H9 (cell line): ENCODE results near the gene MED22. TPM values are rescaled to one million over a fixed set of nuclear protein-coding genes. Genes with fewer than 3 reads are reported as not detected.

ENCODE experiments used
- DNase-seq: peaks from one replicate; pipeline ENCODE4 v3.0.0-alpha.2; 2017
- H2AFZ ChIP-seq: one replicate; pipeline ENCODE4 v1.6.1; 2013; ENCODE audit warnings: mild to moderate bottlenecking, low read length, control low read depth, moderate library complexity
- H2AK5ac ChIP-seq: 2 replicates; pipeline ENCODE4 v1.6.1; 2013; ENCODE audit warnings: low read length, control low read depth, mixed read lengths; ENCODE audit not compliant: insufficient read length
- H2BK120ac ChIP-seq: one replicate; pipeline ENCODE4 v1.6.1; 2013; ENCODE audit warnings: low read depth, mild to moderate bottlenecking, low read length, control low read depth, inconsistent platforms; ENCODE audit not compliant: poor library complexity, severe bottlenecking
- H2BK12ac ChIP-seq: 2 replicates; pipeline ENCODE4 v1.6.1; 2013; ENCODE audit warnings: low read length, control low read depth, mixed read lengths, low read depth; ENCODE audit not compliant: insufficient read length
- H2BK15ac ChIP-seq: 2 replicates; pipeline ENCODE4 v1.6.1; 2013; ENCODE audit warnings: low read depth, low read length, control low read depth
- H2BK20ac ChIP-seq: one replicate; pipeline ENCODE4 v1.6.1; 2013; ENCODE audit warnings: low read depth, mild to moderate bottlenecking, low read length, control low read depth, inconsistent platforms; ENCODE audit not compliant: poor library complexity, severe bottlenecking
- H2BK5ac ChIP-seq: 2 replicates; pipeline ENCODE4 v1.6.1; 2013; ENCODE audit warnings: low read length, control low read depth, mixed read lengths; ENCODE audit not compliant: insufficient read length
- H3K14ac ChIP-seq: 2 replicates; pipeline ENCODE4 v1.6.1; 2013; ENCODE audit warnings: low read length, control low read depth; ENCODE audit not compliant: insufficient read depth
- H3K18ac ChIP-seq: 2 replicates; pipeline ENCODE4 v1.6.1; 2013; ENCODE audit warnings: low read depth, mild to moderate bottlenecking, mixed read lengths, low read length, control low read depth; ENCODE audit not compliant: insufficient read length
- H3K23ac ChIP-seq: 2 replicates; pipeline ENCODE4 v1.6.1; 2013; ENCODE audit warnings: low read length, control low read depth, mixed read lengths, low read depth; ENCODE audit not compliant: insufficient read length
- H3K23me2 ChIP-seq: 2 replicates; pipeline ENCODE4 v1.6.1; 2013; ENCODE audit warnings: low read depth, mild to moderate bottlenecking, mixed read lengths, low read length, control low read depth; ENCODE audit not compliant: insufficient read length, poor library complexity, severe bottlenecking
- H3K27ac ChIP-seq: 2 replicates; pipeline ENCODE4 v1.5.1; 2013; ENCODE audit warnings: low read length, control low read depth, mixed read lengths, low read depth; ENCODE audit not compliant: insufficient read length
- H3K27me3 ChIP-seq: 2 replicates; pipeline ENCODE4 v1.6.1; 2013; ENCODE audit warnings: low read length, control low read depth, inconsistent platforms; ENCODE audit not compliant: insufficient read depth
- H3K4ac ChIP-seq: 2 replicates; pipeline ENCODE4 v1.6.1; 2013; ENCODE audit warnings: low read depth, mild to moderate bottlenecking, control low read depth, inconsistent platforms, low read length, moderate library complexity
- H3K4me1 ChIP-seq: 2 replicates; pipeline ENCODE4 v1.6.1; 2013; ENCODE audit warnings: low read length, control low read depth, inconsistent platforms; ENCODE audit not compliant: insufficient read depth
- H3K4me2 ChIP-seq: 2 replicates; pipeline ENCODE4 v1.6.1; 2013; ENCODE audit warnings: low read length, control low read depth, mixed read lengths; ENCODE audit not compliant: insufficient read length, insufficient read depth
- H3K56ac ChIP-seq: 2 replicates; pipeline ENCODE4 v1.6.1; 2013; ENCODE audit warnings: low read depth, mild to moderate bottlenecking, mixed read lengths, low read length, control low read depth; ENCODE audit not compliant: insufficient read length
- H3K79me1 ChIP-seq: 2 replicates; pipeline ENCODE4 v1.6.1; 2013; ENCODE audit warnings: low read depth, mild to moderate bottlenecking, moderate library complexity, low read length, control low read depth, inconsistent platforms; ENCODE audit not compliant: insufficient read depth, poor library complexity, severe bottlenecking
- H3K79me2 ChIP-seq: 2 replicates; pipeline ENCODE4 v1.6.1; 2013; ENCODE audit warnings: low read length, control low read depth, inconsistent platforms; ENCODE audit not compliant: insufficient read depth
- H3K9ac ChIP-seq: 2 replicates; pipeline ENCODE4 v1.6.1; 2013; ENCODE audit warnings: low read length, control low read depth, mixed read lengths; ENCODE audit not compliant: insufficient read length; ENCODE audit errors: extremely low read depth
- H3K9me3 ChIP-seq: one replicate; pipeline ENCODE4 v1.6.1; 2013; ENCODE audit warnings: low read depth, low read length, inconsistent platforms; ENCODE audit not compliant: control insufficient read depth
- H3T11ph ChIP-seq: one replicate; pipeline ENCODE4 v1.6.1; 2013; ENCODE audit warnings: mild to moderate bottlenecking, low read length, control low read depth, inconsistent platforms
- H4K20me1 ChIP-seq: one replicate; pipeline ENCODE4 v1.6.1; 2013; ENCODE audit not compliant: control insufficient read depth, insufficient read length, insufficient read depth
- H4K5ac ChIP-seq: 2 replicates; pipeline ENCODE4 v1.6.1; 2013; ENCODE audit warnings: low read depth, mild to moderate bottlenecking, mixed read lengths, low read length, control low read depth; ENCODE audit not compliant: insufficient read length
- H4K8ac ChIP-seq: replicated peaks from 2 replicates; pipeline ENCODE4 v1.6.1; 2013; ENCODE audit warnings: low read length, control low read depth, mixed read lengths, low read depth; ENCODE audit not compliant: insufficient read length
- H4K91ac ChIP-seq: 2 replicates; pipeline ENCODE4 v1.6.1; 2013; ENCODE audit warnings: low read depth, mild to moderate bottlenecking, moderate library complexity, mixed read lengths, low read length, control low read depth; ENCODE audit not compliant: insufficient read length
- H3K27ac Mint-ChIP-seq, 3 experiments: 2 replicates in 2 of 3; 3 replicates in 1 of 3; pipeline ENCODE4 v1.8.0; 2020 to 2021; ENCODE audit warnings: mixed read lengths in 3 of 3, mild to moderate bottlenecking in 1 of 3, moderate library complexity in 1 of 3
- H3K27me3 Mint-ChIP-seq: 2 replicates; pipeline ENCODE4 v1.8.0; 2021; ENCODE audit warnings: low read depth, mild to moderate bottlenecking, moderate library complexity, mixed read lengths
- H3K36me3 Mint-ChIP-seq, 3 experiments: 2 replicates in 2 of 3; 3 replicates in 1 of 3; pipeline ENCODE4 v1.8.0; 2020 to 2021; ENCODE audit warnings: low read depth in 3 of 3, mixed read lengths in 3 of 3; ENCODE audit not compliant: insufficient read depth in 1 of 3
- H3K4me1 Mint-ChIP-seq, 2 experiments: 2 replicates each; pipeline ENCODE4 v1.8.0; 2020; ENCODE audit warnings: mixed read lengths in 2 of 2
- H3K4me3 Mint-ChIP-seq, 2 experiments: 2 replicates in 1 of 2; 3 replicates in 1 of 2; pipeline ENCODE4 v1.8.0; 2020 to 2021; ENCODE audit warnings: mild to moderate bottlenecking in 2 of 2, mixed read lengths in 2 of 2, moderate library complexity in 1 of 2
- H3K9me3 Mint-ChIP-seq, 2 experiments: 2 replicates in 1 of 2; 3 replicates in 1 of 2; pipeline ENCODE4 v1.8.0; 2020; ENCODE audit warnings: mild to moderate bottlenecking in 2 of 2, mixed read lengths in 2 of 2, moderate library complexity in 1 of 2
- CTCF ChIP-seq: fragments of 200-600 bp; sonication (generic); conservative IDR thresholded peaks from 3 replicates; pipeline ENCODE4 v1.8.0; 2021; ENCODE audit warnings: antibody characterized with exemption, mild to moderate bottlenecking
- WGBS: extraction: QIAGEN DNeasy Blood & Tissue Kit; methylation state at CpG from one replicate; pipeline ENCODE4 v1.1.7; 2013; ENCODE audit warnings: missing lambda C conversion rate, low lambda C conversion rate, mixed read lengths; ENCODE audit not compliant: insufficient read length; ENCODE audit errors: extremely low coverage; 5-methylcytosine and 5-hydroxymethylcytosine counted together
- total RNA-seq: library from RNA; stranded (reverse); gene quantifications from 2 replicates; pipeline ENCODE4 v1.2.1, GENCODE V29; 2021

Gene MED22
- total RNA-seq, 1 experiment from 2014 or later: 60.1 TPM

DNA sequence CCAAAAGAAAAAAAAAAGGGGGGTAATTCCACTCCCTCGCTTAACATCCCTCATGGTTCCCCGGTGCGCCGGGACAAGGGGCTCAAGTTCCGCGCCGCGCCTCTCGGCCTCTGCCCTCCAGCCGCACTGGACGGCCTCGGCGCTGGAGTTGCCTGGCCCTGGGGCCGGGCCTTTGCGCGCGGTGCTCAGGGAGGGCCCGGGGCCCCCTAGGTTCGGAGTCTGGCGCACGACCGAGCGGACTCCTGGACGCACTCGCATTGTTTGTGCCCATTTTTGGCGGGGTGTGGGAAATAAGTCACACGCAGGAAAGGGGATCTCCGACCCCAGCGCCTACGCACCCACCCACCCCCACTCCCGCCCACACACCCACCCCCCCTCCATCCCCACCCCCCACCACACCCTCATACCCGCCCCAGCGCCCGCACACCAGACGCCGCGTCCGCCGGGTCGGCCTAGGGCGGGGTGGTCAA, 381 bp downstream of the MED22 start:
- Histone ChIP-seq H3K56ac (no peak overlapping the region), H3K9ac (peak overlapping the region; percentile 68), H2BK20ac (no peak overlapping the region), H3K14ac (0 out of 2 replicates have a peak overlapping the region, but pooled peaks have one; percentile 26), H4K91ac (no peak overlapping the region), H2BK15ac (no peak overlapping the region), H3K9me3 (no peaks in the 10 kb centered on the region), H4K5ac (no peak overlapping the region), H3K23ac (no peak overlapping the region), H3K4me2 (peak overlapping the region; percentile 42), H2AK5ac (no peak overlapping the region), H3K27me3 (no peaks in the 10 kb centered on the region), H3K27ac (no peak overlapping the region), H2AFZ (no peak overlapping the region), H3K18ac (peak overlapping the region; percentile 57), H4K20me1 (no peaks in the 10 kb centered on the region), H3K79me1 (peaks cover 10% of the 10 kb centered on the region), H2BK12ac (no peak overlapping the region), H4K8ac (no peak overlapping the region), H3K79me2 (peaks cover 13% of the 10 kb centered on the region; the same call in 1 of the 2 replicates), H3K4me1 (no peaks in the 10 kb centered on the region; the same call in 1 of the 2 replicates), H3K23me2 (peaks cover 5% of the 10 kb centered on the region), H3T11ph (no peak overlapping the region), H3K4ac (no peak overlapping the region), H2BK5ac (no peak overlapping the region), H2BK120ac (no peak overlapping the region)
- TF ChIP-seq CTCF: no peak
- Mint-ChIP-seq H3K36me3 (peaks cover 64 to 89% (median 84%) of the 10 kb centered on the region in 3 experiments), H3K4me1 (peaks cover 22 to 34% of the 10 kb centered on the region in 2 experiments), H3K9me3 (peaks cover 0 to 3% of the 10 kb centered on the region in 2 experiments; a peak in 1 of 5 replicates), H3K27me3 (no peaks in the 10 kb centered on the region), H3K4me3 (peak overlapping the region; percentile 95 to 99), H3K27ac (peak overlapping the region in 2 of 3 experiments; percentile 89 to 100; a peak in 2 of 7 replicates)
- DNase-seq: no peak
- WGBS: no CpG with 5 or more reads among the region's 41 CpGs
